Activated effector memory CD4-positive, alpha-beta T cell treated with Interleukin-2 at 50 U/mL for 16 hours (primary cell): Measurements from ENCODE around the gene MCTP1.
"Not testable (repeated sequence)": the region's sequence is repeated elsewhere in the genome, so short reads cannot be mapped to it uniquely, and the experiment has no call there.

Source experiments
- DNase-seq: peaks from one replicate; pipeline ENCODE4 v3.0.0-alpha.2; 2020

The MCTP1 gene

DNA sequence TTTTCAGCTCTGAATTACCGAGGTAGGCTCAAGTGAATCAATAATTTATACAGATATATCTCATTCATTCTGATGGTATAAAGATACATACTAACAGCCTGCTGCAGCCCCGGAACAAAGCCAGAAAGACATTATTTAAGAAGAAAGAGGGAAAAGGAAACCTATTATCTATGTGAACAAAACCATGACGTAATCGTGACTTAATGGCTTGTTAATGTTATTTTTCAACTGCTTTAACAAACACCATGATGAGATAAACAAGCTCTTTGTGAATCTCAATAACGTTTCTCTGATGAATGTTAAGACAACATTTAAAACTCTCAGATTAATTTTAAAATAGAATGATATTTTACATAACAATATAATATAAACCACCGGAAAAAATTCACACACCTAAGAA is 429.4 kb downstream of the MCTP1 start:
- no peak for DNase-seq

DNA sequence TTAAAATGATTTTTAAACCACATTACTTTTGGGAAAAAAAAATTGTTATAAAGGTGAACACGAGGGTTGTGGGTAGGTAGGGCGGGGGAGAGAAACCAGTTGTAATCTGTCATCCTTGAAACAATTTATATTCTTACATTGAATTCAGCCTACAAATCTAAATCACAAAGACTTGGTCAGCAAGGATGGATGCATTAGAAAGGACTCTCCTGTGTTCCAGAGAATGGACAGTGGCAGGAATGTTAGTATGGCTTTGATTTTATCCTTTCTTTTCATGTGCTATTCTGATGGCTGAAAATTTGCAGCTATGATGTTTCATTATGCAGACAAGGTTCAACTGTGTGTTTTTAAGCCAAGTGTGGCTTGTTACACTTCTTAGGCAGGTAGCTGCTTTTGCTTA is 431.8 kb downstream of the MCTP1 start:
- DNase-seq = no peak

DNA sequence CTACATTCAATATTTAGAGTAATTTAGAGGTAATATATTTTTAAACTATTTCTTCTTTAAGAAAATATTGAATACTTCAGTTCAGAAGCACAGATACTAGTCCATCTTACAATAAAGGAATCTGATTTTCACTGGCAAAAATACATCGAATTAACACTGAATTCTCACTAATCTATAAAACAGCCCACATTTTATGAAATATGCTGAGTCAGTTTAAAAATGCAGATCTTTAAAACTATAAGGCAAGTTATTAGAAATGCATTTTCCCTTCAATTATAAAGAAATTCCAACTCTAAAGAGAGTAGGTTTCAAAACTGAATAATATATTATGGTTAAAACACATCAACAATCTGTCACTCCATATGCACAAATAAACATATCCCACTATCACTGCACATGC is 433.9 kb downstream of the MCTP1 start:
- DNase-seq = no peak

DNA sequence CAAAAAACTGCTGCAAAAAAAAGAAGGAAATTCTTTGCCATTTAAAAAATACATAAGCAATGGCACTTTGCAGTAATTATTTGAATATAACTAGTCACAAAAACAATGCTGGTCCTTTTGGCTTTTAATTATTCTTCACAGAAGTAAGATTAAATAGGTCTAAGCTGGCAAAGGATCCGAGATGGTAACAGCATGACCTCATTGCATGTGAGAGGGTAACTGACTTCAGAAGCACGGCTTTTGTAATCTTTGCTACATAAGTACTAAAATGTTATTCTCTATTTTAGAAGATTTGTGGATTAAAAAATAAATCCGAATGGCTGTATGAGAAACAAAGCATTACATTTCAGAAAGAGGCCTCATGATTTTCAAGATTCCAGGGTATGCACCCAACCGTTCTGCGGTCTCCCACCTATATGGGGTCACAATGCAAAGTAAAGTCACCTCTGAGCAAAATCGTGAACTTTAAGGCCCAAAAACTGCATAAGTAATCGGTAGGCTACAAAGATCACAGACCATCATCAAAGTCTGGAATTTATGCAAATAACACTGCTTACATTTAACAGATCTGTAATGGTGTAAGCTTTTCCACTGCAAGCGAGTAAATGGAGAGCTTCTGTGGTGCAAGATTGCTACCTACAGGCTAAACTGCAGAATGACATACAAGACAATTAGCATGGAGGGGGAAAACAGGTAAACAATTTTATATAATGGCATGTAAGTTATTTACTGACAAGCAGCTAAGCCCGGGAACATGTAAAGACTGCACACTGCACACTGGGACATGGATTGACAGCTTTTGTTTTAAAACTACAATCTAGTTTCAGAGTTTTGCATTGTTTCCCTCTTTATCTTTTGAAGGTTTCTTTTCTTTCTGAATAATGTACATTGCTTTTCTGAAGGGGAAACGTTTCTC is 434.8 kb downstream of the MCTP1 start:
- DNase-seq = no peak

DNA sequence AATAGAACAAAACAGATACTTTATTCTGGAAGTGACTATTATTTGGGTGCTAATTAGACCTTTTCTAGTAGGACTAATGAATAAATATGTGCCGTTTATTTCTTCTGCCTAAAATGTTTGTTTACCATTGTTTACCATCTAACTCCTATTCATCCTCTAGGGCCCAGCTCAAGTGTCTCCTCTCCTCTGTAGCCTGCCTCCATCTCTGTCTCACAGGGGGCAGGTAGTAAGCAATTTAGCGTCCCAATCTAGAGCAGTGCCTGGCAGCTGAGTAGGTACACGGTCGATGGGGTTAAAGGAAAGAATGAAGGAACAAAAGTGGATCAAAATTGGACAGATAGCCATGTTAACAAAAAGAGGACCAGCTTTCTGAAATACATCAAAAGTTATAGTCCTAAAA is 435.6 kb downstream of the MCTP1 start:
- no peak for DNase-seq

DNA sequence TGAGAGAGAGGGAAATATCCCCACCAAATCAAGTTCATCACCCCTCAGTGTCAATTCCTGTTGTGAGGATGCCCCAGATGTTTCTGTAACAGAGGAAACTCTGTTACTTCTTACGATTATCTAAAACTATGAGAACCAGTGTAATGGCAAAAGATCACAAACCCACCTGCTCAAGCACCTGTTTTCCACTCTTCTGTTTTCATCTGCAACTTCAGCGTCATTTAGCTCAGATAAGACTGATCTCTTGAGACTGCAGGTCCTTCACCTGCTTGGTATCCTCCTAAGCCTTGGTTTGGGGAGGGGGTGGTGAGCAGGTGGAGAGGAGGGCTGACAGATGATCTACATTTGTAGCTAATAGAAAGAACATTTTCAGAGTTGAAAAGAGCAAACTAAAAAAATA is 437.2 kb downstream of the MCTP1 start:
- DNase-seq = no peak

DNA sequence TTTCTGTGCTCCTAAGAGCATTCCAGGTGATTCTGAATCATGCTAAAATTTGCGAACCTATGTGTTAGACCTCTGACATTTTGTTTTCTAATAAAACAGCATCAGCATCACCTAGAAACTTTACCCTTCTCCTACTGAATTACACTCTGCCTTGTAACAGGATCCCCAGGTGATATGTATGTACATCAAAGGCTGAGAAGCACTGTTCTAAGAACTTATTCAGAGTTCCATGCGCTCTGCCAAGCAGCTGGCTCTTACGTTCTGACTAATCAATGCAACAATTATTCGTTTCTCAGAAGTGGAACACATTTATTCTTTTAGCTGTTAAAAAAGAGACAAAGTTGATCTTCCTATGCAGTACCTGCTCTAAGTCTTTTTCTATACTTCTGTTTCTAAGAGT is 437.9 kb downstream of the MCTP1 start:
- DNase-seq = no peak

DNA sequence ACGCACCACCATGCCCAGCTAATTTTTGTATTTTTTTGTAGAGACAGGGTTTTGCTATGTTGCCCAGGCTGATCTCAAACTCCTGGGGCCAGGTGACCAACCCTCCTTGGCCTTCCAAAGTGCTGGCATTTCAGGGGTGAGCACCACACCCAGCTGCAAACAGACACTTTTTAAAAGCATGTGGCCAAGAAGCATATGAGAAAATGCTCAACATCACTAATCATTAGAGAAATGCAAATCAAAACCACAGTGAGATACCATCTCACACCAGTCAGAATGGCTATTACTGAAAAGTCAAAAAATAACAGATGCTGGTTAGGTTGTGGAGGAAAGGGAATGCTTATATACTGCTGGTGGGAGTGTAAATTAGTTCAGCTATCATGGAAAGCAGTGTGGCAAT is 439.2 kb downstream of the MCTP1 start:
- not testable (repeated sequence) for DNase-seq

DNA sequence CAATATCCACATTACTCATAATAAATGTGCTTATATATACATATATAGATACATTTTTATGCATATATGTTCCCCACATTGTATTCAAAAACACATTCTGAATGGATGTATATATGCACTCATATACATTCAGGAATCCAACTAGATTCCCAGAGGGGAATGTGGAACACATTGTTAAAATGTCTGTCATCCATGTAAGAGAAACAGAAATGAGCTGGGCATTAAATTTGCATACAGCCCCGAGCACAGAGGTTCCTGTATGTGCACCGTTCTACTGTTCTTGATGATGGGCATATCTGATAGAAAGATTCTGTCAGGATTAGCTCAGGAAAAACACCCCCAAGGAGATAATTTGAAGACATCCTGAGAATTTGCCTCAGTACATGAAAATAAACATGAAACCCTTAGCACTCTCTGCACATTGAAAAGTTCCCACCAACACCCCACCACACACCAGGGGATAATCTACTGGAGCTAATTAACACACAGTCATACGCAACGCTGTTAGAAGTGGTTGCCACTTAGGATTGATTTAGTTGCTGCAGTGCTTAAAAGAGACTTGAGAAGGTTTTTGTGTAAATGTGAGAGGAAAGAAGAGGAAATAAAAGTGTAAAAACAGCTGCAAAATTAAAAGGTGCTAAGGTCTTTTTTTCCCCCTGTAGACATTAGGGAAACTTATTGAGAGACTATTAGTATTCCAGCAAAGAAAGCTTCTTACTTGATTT is 443.1 kb downstream of the MCTP1 start:
- DNase-seq = no peak

DNA sequence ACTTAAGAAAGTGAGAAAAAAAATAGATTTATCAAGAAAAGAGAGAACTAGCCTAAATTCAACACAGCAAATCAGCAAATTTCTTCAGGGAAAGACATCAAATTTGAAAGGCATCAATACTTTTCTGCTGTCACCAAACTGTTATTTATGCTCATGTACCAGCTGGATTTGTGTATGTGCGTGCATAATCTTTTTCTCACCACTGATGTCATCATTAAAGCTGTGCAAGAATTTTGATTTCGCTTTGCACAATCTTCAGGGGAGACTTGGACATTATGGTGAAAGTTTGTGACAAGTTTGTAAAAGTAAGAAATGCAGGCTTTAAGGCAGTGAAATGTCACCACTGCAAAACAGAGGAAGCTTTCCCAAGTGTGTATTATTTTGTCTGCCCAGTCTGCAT is 451.0 kb downstream of the MCTP1 start:
- DNase-seq = no peak

DNA sequence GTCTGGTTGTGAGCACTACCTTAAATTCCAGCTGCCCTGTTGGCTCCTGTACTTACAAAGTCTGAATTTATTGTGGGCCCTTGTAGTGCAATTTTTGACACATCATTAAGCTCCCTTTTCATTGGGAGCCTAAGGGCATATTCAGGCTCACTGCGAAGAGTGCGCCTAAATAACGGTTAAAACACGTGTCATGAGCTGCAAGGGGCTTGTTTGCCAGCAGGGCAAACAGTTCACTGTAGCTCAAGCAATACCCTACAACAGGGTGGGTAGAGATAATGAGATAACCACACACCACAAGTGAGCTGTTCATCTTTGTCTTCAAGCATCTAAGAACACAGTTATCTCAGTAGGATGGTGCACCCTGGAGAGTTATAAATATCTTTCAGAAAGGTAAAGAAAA is 452.2 kb downstream of the MCTP1 start:
- no peak for DNase-seq

DNA sequence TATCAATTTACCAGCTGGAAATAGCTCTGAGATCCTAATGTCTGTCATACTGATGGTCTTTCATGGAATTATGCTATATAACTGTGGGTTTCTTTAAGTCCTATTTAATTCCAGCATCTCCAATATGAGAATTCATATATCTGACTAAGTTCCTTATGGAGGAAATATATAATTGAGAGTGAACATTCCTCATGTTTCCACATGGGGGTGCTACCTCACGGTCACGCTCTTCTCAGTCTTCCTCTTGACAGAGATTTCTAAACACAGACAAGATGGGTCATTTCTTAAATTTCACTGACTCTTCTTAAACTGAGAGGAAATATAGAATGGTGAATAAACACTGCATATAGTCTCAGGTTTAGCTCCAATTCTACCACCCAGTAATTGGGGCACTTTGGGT is 454.4 kb downstream of the MCTP1 start:
- no peak for DNase-seq

DNA sequence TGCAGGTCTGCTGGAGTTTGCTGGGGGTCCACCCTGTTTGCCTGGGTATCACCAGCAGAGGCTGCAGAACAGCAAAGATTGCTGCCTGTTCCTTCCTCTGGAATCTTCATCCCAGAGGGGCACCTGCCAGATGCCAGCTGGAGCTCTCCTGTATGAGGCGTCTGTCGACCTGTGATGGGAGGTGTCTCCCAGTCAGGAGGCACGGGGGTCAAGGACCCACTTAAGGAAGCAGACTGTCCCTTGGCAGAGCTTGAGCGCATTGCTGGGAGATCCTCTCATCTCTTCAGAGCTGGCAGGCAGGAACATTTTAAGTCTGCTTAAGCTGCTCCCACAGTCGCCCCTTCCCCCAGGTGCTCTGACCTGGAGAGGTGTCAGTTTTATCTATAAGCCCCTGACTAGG is 456.7 kb downstream of the MCTP1 start:
- not testable (repeated sequence) for DNase-seq

DNA sequence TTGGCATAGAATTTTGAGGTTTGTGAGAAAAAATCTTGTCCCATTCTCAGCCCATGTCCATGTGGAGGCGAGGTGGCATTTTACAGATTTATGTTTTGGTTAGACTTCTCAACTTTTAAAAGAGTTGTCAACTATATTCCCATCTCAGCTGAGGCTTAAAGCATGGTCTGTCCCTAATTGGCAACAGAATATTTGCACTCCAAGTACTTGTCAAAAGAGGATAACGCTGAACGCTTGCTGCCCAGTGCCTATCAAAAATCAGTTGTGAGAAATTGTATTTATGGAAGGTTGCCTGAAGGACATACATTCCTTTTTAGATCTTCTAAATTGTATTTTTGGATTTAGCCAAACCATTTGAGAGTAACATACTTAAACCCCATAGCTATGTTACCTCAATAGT is 464.4 kb downstream of the MCTP1 start:
- DNase-seq = no peak

DNA sequence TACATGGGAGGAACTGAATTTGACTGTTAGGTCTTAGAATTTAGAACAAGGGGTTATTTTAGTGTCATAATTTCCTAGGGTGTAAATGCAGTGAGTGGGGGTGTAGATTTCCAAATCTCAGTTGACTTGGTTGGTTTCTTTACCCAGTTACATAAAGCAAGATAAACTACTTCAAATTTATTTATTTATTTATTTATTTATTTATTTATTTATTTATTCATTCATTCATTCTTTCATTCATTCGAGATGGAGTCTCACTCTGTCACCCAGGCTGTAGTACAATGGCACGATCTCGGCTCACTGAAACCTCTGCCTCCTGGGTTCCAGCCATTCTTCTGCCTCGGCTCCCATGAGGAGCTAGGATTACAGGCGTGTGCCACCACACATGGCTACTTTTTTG is 466.0 kb downstream of the MCTP1 start:
- no peak for DNase-seq

DNA sequence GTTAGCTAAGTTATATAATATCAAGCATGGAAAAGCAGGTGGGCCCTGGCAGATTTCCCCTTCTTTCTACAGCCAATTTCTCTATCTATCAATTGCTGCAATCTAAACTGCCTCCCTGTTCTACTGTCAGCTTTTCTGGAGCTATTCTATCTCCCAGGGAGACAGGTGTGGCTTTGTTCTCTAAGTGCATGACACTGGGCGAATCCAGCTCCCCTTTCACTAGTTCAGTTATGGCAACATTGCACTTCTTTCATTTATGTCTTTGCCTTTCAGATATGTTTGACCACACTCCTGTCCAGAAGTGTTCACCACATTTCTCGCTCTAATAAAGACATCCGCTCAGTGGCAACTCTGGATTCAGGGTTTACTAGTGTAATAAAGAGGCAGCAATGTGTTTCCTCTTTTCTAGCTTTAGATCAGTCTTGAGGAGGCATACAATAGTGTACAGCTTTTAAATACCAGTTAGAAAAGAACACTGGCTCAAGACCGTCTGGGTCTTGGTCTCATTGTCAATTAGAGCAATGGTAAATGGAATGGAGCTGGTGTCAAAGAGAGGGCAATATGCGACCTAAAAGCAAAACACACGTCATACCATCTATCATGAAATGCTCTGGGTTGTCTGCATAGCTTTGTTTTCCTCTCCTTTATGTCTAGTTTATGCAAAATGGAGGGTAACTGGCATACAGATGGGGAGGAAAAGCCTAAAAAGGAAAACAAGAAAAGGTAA is 469.4 kb downstream of the MCTP1 start:
- DNase-seq = no peak

DNA sequence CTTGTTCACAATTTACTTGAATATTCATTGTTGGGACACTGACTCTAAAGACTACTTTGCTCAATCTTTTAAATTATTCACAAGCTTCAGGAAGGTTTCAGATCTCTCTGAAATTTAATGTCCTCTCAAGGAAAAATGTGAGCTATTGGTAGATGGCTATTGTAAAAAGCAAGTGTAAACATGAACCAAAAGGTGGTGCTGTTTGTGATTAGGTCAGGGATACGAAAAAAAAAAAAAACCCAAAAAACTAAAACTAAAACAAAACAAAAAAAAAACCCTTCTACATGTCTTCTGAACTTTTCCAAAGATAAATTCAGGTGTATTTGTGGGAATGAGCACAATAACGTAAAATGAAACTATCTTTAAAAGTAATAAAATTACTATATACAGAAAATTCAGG is 472.7 kb downstream of the MCTP1 start:
- DNase-seq = no peak

DNA sequence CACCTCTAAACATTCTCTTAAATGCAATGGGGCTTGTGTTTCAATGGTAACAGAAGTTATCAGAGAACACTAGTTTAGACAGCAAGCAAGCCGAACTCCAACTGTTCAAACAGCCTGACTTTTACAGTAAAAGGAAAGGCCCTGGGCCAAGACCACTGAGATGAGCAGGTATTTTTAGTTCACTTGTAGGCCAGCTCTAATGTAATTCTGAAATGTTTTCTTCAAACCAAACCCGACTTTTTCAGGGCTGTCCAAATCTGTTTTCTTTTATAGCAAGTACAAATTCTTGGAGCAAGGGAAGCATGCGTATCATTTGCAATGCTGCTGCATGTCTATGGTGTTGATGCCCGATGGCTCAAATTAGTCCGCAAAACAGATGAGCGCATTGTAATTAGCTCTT is 473.6 kb downstream of the MCTP1 start:
- DNase-seq = no peak

DNA sequence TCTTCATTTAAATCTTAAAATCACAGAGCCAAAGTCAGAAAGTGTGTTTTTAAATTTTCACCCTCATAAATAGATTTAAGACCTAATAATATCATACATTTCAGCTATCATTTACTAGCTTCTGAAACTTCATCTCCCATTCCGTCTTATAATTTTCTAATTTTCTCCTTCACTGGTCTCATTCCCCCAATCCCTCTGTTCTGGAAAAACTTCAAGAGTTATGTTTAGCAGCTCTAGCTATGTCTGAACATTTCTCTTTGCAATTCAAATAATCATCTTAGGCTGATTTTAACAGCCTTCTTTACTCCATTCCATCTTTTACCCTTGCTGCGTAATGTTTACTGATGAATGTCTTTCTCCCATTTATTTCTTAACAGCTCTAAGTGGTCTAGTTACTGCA is 474.0 kb downstream of the MCTP1 start:
- no peak for DNase-seq

DNA sequence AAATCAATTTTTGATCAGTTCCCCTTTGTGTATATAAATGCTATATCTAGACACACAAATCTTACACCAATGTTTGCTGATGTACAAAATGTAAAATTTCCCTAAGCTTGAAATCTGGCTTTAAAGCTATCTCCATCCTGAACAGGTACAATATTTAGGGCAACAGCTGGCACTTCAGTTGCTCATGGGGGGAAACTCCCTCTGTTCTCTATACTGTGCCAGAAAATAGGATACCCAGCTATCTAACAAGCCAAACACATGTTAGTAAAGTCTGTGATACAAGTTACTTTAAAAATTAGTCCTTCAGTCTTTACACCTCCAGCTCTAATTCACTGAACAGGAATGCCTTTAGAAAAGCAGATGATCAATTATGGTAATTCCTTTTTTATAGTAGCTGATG is 474.6 kb downstream of the MCTP1 start:
- no peak for DNase-seq

DNA sequence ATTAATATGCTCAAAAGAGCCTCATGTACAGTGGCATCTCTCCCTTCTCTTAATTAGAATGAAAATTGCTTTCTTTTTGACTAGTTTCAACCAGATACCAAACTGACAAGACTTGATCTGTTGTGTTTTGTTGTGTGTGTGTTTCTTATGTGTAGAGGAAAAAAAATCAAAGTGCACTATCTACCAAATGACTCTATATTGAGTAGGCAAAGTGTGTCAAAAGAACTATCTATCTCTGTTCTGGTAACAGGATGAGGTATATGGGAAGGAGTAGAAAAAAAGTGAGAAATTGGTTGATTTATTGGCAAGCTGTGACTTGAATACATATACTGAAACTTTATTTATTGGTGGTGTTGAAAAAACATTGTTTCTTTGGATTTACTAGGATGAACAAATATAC is 476.4 kb downstream of the MCTP1 start:
- no peak for DNase-seq

DNA sequence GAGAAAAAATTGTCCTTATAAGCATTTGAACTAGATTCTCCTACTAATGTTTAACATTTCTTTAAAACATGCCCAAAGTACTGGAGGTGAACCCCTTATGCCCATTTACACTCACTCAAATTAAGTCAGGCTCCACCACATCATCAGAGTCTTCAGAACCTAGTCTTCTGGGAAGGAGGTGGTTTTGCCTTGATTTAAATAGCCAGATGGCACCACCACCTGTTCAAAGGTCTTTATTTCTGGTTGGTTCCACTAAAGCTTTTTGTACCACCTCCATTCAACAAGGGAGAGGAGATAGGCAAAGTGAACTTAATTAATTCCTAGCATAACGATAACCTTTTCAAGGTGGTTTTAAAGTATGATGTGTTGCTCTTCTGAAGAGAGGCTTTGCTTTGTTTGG is 476.9 kb downstream of the MCTP1 start:
- DNase-seq = no peak

DNA sequence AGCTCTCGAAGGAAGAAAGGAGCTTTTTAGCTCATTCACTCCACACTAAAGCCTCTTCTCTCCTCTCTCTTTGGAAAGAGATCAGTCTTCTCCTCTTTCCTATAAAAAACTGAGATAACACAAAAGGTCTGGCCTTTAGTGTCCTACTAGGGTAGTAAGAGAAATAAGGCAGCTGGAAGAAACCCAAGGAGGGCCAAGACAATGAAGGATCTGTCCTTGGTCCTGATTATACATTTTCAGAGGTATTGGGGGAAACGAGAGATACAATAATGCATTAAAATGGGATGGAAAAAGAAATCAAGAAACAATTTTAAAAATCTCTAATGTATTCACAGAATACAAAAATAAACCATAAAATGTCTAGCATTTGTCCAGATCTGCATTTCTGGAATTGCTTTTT is 482.4 kb downstream of the MCTP1 start:
- DNase-seq = no peak

DNA sequence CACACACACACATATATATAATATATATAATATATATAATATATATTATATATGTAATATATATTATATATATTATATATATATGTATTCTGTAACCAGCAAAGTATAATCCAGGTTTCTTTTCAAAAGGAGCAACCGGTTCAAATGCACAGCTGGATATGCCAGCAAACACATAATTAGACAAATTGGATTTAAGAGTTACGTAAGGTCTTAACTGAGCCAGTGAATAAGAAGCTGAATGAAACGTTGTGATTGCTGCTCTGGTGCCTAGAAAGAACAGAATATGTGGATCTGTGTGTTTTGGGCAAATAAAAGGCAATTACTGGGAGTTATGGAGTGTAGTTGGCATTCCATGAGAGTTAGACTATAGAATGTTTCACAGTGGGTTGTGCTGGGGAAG is 488.3 kb downstream of the MCTP1 start:
- DNase-seq = no peak
